HG03521 (cell line): Measurements from ENCODE around the gene LELP1.
"Not testable (repeated sequence)": the region's sequence is repeated elsewhere in the genome, so short reads cannot be mapped to it uniquely, and the experiment has no call there.

Experiments used
- ATAC-seq: cut with Tn5 transposase; IDR thresholded peaks from one replicate; pipeline ENCODE4 v1.9.1; 2021; ENCODE audit warnings: mild to moderate bottlenecking, moderate library complexity; ENCODE audit not compliant: unreplicated experiment

Gene LELP1

DNA sequence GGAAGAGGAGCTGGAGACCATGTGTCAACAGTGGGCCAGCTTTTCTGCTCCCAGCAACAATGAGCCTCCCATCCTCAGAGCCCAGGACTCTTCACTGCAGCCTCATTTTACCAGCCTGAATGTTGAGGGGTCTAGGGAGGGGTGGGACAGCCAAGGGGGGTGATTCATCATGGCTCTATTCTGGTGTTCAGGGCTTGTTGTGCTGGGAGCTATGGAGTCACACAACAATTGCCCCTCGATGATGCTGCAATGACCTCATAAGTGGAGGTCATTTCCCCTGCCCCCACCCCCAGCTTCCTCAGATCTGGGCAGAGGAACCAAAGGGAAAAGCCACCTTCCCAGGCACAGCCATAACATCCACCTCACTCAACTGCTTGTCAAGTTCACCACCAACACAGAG lies at the start of gene LELP1:
TSS of gene LELP1 (plus strand) at position 301 of the 400 bp plus-strand sequence. CDS start 1,278 bp downstream, outside the sequence.
- ATAC-seq: no peak

DNA sequence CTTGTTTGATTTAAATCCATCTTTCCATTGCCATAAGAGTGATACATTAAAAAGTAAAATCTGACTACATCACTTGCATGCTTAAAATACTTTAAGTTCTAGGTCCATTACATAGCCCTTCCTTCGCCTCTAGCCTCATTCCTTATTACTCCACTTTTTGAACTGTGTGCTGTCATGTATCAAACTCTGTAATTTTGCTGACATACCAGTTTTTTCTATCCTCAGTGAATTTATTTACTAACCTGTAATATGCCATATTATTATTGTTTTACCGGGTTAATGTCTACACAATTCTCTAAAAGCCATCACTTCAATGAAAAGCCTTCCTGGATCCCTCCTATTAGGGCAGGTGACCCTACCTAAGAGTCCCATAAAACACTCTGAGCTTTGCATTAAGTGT lies 47.7 kb upstream of the LELP1 start:
- no peak for ATAC-seq

DNA sequence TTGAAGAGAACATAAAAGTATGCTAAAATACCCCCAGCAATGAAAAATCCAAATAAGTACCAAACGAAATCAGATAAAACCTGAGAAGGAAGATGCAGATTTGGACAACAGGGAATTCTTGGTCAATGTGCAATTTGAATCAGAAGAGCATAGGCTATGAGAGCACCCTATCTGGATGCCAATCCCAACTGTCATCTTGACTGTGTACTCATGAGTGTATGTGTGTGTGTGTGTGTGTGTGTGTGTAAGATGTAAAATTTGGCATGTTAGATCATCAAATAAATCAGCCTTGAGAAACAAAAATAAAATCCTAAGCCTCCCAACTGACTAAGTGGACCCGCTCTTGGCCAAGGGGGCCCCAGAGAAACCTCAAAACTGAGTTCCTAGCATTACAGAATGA lies 34.5 kb upstream of the LELP1 start:
- no peak for ATAC-seq

DNA sequence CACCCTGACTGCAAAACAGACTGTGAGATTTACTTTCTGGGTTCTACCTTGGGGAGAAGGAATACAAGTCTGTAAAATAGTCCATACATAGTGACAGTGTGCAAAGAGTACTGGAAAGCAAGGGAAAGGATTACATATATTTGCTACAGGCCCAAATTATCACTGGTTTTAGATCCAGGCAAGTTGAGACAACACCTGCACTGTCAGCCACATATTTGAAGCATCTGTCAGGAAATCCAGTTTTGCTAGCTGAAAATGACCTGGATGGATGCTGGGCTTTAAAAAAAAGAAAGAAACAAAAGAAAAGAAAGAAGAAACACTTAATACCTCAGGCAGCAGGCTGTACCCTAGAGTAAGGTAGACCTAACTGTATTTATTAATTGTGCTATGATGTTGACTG lies 28.6 kb upstream of the LELP1 start:
- ATAC-seq: no peak

DNA sequence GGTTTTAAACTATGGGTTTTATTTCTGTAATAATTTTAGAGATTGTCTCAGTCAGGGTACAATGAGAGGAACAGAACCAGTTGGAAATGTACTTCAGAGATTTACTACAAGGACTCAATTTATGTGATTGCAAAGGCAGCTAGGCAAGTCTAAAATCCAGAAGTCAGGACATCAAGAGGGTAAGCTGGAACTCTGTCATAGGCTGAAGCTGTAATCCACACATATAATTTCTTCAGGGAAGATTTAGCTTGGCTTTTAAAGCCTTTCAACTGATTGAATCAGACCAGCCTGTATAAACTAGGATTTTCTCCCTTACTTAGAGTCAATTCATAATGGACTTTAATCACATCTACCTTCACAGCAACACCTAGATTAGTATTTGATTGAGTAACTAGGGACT lies 24.3 kb upstream of the LELP1 start:
- ATAC-seq: no peak

DNA sequence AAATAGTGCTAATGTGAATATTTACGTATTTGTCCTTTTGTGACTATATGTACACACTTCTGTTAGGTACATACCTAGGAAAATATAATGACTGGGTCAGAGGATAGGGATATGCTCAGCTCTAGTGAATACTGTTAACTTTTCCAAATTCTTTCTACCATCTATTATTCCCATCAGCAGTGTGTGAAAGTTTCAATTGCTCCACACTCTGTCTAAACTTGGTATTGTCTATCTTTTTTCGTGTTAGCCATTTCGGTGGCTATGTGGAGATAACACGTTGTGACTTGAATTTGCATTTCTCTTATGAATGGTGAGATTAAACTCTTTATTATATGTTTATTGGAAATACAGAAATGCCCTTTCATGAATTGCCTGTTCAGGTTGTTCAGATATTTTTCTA lies 22.7 kb upstream of the LELP1 start:
- no peak for ATAC-seq

DNA sequence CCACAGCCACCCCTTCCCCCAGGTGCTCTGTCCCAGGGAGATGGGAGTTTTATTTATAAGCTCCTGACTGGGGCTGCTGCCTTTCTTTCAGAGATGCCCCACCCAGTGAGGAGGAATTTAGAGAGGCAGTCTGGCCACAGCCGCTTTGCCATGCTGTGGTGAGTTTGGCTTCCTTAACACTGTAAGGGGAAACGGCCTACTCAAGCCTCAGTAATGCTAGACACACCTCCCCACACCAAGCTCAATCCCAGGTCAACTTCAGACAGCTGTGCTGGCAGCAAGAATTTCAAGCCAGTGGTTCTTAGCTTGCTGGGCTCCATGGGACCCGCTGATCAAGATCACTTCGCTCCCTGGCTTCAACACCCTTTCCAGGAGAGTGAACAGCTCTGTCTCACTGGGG lies 14.9 kb upstream of the LELP1 start:
- not testable (repeated sequence) for ATAC-seq

DNA sequence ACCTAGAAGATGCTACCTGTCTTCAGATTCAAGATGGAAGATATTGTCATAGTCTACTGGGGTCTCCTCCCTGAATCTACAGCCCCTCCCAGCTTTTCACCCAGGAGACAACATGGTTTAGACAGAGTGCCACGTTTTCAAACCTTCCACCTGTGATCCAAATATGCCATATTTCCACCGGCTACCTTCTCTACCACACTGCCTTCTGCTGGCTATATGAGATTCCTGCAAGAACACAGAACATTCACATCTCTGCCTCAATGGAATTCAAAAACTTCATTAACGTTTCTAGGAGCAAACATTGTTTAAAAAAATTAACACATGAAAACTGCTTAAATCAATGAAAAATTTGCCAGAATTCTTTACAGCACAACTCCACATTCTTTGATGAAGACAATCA lies 12.9 kb upstream of the LELP1 start:
- ATAC-seq: no peak

DNA sequence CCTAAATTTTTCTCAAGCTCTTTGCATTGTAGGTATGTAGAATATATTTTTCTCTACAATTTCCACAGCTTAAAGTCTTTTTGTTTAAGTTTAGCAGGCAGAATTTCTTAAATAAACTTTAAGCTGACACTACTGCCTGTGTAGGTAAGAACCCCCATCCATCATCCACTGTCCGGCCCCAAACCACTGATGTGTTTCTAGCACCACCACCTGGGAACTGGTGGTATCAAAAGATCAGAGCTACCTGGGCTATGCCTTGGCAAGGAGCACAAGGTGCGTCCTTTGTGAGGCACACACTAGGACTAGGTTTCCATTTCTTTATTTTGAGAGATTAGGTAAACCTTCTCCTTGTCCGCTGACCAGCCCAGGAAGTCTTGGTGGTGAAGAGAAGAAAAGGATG lies 10.5 kb upstream of the LELP1 start:
- no peak for ATAC-seq

DNA sequence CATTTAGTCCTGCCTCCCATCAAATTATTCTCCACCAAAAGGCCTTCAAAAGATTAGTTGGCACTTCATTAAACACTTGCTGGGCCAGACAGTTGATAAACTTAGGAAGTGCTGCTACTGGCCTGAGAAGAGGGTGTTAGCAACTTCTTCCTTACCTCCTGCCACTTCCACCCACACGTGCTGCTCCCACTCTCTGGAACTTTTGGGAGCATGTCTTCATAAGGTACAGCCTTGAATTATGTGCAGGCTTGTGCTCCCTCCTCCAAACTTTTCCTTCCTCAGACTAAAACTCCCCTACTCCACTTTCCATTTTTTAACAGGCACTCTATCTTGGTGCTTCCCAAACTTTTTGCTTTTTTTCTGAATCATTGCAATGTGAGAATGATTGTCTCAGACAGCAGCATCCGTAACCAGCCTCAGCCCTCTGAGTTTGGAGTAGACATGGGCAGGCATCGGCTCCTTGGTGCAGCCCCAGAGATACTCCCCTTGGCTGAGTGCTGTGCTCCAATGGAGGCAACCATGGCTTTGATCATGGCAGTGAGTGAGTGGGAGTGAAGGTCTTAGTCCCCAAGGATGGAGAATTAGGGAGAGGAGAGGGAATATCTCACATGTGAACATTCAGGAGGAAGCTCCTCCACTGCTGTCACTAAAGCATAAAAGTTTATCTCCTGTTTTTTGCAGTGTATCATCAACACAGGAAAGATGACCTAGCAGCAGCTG lies 8.7 kb upstream of the LELP1 start:
- no peak for ATAC-seq

DNA sequence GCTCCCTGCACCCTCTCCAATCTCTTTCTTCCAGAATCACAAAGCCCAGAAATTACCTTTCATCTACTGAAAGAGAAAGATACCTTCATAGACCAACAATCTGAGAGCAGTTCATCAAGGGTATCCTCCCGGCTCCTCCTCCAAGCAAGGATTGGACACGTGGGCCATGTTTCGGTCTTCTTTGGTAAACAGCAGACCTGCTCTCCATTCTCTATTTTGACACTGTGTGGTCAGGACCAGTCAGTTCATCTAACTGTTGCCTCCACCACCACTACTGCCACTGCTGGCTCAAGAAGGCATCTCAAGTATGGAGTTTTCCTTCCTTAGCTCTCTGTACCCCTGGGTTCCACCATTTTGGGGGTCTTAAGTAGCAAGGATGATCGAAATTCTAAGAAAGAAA lies 8.0 kb upstream of the LELP1 start:
- no peak for ATAC-seq

DNA sequence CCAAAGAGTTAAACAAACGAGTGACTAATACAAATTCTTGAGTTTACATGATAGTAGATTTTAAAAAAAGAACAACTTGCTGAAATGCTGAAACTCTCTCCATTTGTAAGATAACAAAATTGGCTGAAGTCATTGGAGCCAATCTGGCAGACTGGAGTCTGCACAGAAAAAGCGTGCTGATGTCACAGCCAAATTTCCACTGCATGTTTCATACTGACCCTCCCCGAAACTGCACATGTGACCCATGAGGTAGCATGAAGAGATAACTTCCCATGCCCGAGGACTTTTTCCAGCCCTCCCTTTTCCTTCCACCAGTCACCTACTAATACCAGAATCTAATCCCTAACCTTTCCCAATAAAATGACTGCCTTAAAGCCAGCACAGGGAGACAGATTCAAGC lies 1.2 kb upstream of the LELP1 start:
- no peak for ATAC-seq

DNA sequence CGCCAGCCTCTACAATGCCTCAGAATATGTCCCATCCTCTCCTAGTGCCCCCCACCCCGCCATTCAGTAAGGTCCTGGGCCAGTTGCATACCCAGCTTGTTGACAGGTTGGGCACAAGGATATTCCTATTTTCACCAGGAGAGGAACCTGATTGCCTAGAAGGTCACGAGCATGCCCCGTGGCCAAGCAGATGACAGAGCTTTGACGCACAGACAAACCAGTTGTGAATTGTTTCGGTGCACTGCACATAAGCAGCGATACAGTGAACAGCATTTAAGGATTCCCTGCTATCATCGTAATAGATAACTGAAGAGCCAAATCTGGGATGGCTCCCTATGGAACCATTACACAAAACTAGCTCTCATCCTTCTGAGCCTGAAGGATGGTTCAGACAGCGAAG lies 3.4 kb downstream of the LELP1 start:
- no peak for ATAC-seq

DNA sequence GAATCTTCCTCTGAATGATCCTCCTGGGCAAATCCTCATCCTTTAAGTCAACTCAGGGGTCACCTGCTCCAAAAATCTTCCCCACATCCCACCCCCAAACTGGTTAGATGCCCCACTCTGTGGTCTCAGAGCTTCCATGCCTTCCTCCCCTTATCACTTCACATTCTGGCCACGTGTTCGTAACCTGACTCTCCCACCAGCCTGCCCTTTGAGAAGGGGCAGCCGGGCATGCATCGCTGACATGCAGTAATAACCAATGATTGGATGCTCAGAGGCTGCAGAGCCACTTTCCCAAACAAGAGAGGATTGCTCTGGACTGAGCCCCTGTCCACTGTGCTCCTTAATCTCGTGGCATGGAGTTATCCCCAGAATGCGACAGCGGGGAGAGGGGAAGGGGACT lies 7.0 kb downstream of the LELP1 start:
- ATAC-seq: no peak

DNA sequence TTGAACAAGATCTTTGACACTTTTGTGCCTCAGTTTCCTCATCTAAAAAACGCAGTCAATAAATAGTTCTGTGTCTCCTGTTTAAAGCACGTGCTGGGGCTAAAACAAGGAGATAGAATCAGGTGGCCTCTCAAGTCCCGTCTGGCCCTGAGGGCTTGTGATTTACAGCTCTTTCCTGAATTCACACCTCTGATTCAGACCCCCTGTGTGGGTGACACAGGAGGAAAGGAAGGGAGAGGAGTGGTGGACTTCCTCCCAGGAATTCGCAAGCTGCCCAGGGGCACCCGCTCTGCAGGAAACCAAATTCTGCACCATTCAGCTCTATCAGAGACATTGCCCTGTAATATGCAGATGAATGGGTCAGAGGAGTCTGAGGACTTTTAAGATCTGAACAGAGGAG lies 9.0 kb downstream of the LELP1 start:
- no peak for ATAC-seq

DNA sequence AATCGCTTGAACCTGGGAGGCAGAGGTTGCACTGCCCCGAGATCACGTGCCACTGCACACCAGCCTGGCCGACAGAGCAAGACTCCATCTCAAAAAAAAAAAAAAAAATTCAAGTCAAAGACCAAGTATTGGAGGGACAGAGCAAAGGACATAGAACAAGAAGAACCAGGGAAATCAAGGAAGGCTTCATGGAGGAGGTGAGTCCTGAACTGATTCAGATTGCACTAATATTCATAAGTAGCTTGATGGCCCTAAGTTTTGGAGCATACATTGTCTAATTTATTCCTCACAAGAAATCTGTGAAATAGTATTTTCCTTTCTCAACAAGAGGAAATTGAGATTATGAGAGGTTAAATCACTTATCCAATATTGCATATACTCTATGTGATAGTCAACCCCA lies 10.3 kb downstream of the LELP1 start:
- no peak for ATAC-seq

DNA sequence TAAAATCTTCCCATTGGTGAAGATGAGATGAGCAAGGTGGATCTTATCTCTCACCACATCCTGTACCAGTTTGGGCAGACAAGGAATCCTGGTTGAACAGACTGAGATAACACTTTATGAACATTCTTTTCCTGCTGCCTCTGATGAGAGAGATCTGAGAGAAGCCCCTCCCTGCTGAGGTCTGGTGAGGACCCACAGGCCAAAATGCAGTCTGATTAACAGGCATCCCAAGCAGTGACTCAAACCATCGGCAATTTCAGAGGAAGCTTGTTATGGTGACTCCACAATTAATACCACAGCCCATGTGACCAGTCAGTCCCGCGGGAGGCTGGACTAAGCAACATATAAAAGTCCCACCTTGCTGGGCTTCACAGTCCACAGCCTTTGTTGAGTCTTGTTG lies 14.0 kb downstream of the LELP1 start, which contains the start of gene PRR9:
TSS of gene PRR9 (plus strand) at position 373 of the 400 bp plus-strand sequence. CDS start 561 bp downstream, outside the sequence.
- no peak for ATAC-seq

DNA sequence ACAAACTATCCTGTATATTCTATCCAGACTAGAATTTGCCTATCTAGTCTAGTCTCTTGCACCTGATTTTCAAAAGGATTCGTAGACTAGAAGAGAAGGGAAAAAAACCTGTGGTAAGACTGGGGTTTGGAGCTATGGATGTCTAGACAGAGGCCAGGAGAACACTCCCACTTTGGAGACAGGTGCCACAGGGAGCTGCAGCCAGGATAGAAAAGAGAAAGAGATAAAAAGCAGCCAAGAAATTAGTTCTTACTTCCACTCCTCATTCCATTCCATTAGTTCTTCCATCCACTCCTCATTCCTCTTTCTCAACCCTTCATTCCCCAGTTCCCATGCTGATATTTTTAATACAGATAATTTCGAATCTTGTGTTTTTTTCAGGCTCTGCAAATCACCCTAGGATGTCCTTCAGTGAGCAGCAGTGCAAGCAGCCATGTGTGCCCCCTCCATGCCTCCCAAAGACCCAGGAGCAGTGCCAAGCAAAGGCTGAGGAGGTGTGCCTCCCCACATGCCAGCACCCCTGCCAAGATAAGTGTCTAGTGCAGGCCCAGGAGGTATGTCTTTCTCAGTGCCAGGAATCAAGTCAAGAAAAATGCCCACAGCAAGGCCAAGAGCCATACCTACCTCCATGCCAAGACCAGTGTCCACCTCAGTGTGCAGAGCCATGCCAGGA lies 14.7 kb downstream of the LELP1 start:
- ATAC-seq: no peak

DNA sequence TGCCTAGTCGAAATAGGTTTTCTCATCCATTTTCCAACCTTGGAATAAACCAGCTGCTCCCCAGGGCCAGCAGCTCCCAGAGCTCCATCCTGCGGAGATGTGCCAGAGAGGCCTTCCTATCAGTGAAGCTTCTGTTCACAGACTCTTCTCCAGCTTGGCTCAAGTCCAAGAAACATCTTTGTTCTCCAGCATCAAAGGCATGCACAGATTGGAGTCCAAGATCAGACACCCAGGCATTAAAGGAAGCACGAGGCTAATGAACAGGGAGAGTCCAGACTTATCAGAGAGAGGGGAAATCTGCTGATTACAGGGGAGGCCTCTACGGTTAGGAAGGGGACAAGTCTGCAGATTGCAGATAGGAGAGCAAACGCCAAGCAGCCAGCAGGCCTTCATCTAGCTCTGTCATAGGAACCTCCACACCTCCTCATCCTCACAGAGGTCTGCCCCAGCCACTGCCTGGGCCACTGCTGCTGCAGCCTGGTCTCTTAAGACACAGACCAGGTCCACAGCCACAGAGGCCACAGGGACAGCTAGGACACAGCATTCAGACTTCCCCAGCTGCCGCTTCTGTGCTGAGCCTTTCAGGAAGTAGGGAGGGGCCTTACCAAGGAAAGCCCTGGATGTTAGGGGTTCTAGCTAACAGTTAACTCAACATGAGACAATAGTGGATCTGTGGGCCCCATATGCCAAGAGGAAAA lies 17.5 kb downstream of the LELP1 start:
- no peak for ATAC-seq

DNA sequence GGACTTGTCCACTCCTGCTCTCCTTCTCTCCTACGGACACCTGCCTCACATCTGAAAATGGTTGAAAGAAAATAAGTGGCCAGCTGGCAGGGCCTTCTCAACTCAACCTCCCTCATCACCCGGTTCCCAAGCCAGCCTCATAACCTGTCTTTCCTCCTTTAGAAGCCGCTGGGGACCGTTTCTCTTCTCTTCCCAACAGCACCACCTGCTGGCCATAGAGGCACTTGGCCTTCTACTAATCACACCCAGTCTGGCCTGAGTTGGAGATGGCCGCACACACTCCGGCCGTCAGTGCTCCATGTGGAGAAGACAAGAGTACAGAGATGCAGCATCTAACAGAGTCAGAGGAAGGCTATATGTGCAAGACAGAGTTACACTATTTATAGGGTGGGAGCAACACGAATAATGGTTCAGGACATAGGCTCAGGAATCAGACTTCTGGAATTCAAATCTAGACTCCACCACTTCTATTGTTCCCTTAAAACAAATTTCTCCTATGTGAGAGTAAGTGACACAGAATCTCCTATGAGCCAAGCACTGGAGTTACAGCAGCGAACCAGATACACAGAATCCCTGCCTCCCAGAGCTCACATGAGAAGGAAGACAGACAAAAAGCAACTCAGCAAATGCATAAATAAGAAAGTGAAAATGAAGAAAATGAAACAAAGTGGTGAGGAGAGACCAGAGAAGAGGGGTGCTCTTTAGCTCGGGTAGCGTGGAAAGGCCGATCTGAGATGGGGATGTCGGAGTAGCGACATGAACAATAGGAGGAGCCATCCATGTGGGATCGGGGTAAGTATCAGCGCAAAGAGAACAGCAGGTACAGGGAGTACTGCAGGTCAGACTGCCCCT lies 20.0 kb downstream of the LELP1 start:
- not testable (repeated sequence) for ATAC-seq

DNA sequence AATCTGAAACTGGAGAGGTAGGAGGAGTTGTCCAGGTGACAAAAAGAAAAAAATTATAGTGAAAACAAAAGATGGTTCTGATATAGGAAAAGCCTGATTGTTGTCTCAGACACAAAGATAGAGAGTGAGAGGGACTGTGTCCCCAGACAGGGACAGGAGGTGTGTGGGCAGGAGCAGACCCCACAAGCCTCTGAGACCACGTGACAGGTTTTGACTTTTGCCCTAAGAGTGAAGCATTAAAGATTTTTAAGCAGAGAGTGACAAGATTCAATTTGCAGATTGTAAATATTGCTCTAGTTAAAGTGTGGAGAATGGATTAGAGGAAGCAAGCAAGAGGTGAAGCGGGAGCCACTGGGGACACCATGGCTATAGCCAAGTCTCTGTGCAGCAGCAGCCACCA lies 24.6 kb downstream of the LELP1 start:
- no peak for ATAC-seq
